Bronchial epithelial cell (primary cell): ENCODE data around the gene ERH. TPM values are rescaled to one million over a fixed set of nuclear protein-coding genes. Genes with fewer than 3 reads are reported as not detected.

Source experiments
- DNase-seq: peaks from one replicate; pipeline ENCODE4 v3.0.0-alpha.2; 2010; ENCODE audit warnings: low read depth
- FAIRE-seq: peaks from 2 replicates; lab custom pipeline; 2011; peaks lifted over from hg19 to GRCh38; lab: Jason Lieb, UNC
- H3K27me3 ChIP-seq: 2 replicates; pipeline ENCODE4 v1.5.1; 2011; ENCODE audit warnings: low read length; ENCODE audit not compliant: control insufficient read depth, insufficient read depth
- H3K36me3 ChIP-seq: 2 replicates; pipeline ENCODE4 v1.5.1; 2011; ENCODE audit warnings: low read length; ENCODE audit not compliant: control insufficient read depth, insufficient read depth
- H3K4me3 ChIP-seq: 2 replicates; pipeline ENCODE4 v1.5.1; 2011; ENCODE audit warnings: mild to moderate bottlenecking, low read depth, low read length, control low read depth
- total RNA-seq: library from RNA; depleted of rRNA; stranded (reverse); fragments of >200 nt; gene quantifications from 2 replicates; pipeline ENCODE4 v1.2.1, GENCODE V29; 2014
- TF ChIP-seq, protein P1 (sequence below): IDR thresholded peaks from 2 replicates; pipeline ENCODE4 v1.5.1; 2011; ENCODE audit warnings: mild to moderate bottlenecking, moderate library complexity, low read length, control low read depth, inconsistent platforms; ENCODE audit not compliant: insufficient read depth, severe bottlenecking

Gene ERH
- total RNA-seq, 1 donor from 2014 or later = 91.6 TPM

DNA sequence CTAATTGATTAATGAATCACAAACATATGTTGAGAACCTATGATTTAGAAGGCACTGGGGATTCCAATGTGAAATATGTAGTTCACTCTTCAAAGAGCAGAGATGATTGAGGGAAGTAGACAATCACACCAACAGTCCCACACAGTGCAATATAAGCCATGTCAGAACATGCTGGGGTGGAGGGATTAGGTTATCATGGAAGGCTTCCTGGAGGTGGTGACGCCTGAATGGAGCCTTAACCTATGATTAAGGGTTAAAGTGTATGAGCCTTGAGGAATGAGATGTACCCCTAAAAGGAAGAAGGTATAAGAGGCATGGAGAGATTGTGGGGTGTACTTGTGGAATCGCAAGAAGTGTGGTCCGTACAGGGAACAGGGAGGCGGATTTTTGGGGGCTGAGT lies 31.3 kb downstream of the ERH start:
- TF ChIP-seq, protein P1, sequence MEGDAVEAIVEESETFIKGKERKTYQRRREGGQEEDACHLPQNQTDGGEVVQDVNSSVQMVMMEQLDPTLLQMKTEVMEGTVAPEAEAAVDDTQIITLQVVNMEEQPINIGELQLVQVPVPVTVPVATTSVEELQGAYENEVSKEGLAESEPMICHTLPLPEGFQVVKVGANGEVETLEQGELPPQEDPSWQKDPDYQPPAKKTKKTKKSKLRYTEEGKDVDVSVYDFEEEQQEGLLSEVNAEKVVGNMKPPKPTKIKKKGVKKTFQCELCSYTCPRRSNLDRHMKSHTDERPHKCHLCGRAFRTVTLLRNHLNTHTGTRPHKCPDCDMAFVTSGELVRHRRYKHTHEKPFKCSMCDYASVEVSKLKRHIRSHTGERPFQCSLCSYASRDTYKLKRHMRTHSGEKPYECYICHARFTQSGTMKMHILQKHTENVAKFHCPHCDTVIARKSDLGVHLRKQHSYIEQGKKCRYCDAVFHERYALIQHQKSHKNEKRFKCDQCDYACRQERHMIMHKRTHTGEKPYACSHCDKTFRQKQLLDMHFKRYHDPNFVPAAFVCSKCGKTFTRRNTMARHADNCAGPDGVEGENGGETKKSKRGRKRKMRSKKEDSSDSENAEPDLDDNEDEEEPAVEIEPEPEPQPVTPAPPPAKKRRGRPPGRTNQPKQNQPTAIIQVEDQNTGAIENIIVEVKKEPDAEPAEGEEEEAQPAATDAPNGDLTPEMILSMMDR = no peak
- Histone ChIP-seq H3K4me3 (no peak overlapping the region), H3K36me3 (no peaks in the 10 kb centered on the region), H3K27me3 (no peaks in the 10 kb centered on the region)
- no peak for FAIRE-seq
- no peak for DNase-seq

DNA sequence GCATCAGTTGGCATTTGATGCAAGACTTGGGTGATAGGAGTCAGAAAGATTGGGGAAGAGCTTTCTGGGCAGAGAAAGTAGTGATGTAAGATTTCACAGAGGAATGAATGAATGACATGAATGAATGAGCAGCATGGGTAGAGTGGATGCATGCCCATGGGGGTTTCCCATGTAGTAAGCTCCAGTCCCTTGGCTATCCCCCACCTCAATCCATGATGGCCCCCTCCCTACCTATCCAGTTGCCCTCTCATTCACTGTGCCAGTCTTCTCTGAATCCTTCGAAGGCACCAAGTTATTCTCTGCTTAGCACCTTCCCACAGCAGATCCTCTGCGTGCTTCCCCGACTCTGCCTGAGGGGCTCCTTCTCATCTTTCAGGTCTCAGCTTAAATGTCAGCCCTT lies 32.0 kb downstream of the ERH start:
- H3K36me3 ChIP-seq = no peaks in the 10 kb centered on the region
- no peak for DNase-seq
- no peaks in the 10 kb centered on the region for H3K27me3 ChIP-seq
- no peak overlapping the region for H3K4me3 ChIP-seq
- FAIRE-seq = no peak
- TF ChIP-seq, protein P1 = no peak

DNA sequence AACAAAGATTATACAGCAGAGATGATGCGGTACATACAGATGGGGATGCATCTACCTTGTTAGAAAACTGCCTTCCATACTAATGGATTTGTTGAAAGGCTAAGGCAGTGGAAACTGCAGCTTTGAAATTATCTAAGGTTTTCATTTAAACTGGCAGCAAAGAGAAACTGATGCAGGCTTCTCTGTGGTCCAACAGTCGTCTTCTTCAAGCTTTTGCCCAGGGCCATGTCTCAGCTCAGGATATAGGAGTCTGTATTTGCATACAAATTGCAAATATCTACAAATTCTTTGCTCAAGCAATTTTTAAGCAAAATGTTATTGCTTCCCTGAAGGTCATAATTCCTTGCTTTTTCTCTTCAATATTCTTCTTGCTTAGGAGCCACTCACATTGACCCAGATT lies 33.7 kb downstream of the ERH start:
- Histone ChIP-seq H3K27me3 (no peaks in the 10 kb centered on the region), H3K36me3 (no peaks in the 10 kb centered on the region), H3K4me3 (no peak overlapping the region)
- DNase-seq (no peak), FAIRE-seq (no peak)
- TF ChIP-seq, protein P1 = no peak

DNA sequence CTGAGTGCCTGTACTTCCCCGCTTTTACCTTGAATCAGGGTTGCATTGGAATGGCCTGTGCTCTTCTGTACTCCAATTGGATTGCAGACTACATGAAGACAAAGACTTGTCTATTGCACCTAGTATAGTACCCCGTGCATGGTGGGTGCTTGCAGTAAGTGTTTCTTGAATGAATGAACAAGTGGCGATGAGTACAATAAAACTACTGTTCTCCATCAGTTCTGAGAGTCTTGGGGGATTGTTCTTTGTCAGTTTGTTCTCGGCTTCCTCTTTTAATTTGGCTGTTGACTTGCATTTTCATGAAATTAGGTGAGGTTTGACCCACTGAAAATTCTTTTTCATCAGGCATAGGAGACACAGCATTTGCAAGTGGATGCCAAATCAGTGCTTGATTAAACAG lies 34.1 kb downstream of the ERH start:
- Histone ChIP-seq H3K27me3 (no peaks in the 10 kb centered on the region), H3K36me3 (no peaks in the 10 kb centered on the region), H3K4me3 (no peak overlapping the region)
- no peak for DNase-seq
- TF ChIP-seq, protein P1 = no peak
- FAIRE-seq = no peak

DNA sequence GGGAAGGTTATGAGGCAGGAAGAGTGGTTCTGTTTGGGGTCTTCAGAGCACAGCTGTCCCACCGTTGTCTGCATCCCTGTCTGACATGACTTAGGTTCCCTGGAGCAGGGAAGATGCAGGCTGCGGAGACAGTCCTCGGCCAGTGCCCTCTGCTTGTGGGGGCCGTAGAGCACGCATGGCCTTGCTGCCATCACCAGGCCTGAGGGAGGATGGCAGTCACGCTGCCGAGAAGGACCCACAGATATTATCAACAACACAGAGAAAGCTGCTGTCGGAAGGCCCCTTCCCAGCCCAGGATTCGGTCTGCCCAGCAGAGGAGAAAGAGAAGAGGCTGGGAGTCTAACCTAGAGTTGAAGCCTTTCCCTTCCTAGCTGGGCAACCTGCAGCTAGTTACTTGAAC lies 35.0 kb downstream of the ERH start:
- Histone ChIP-seq H3K4me3 (no peak overlapping the region), H3K36me3 (no peaks in the 10 kb centered on the region), H3K27me3 (peaks cover 1% of the 10 kb centered on the region)
- FAIRE-seq (peak; percentile 52), DNase-seq (no peak)
- TF ChIP-seq, protein P1 = no peak

DNA sequence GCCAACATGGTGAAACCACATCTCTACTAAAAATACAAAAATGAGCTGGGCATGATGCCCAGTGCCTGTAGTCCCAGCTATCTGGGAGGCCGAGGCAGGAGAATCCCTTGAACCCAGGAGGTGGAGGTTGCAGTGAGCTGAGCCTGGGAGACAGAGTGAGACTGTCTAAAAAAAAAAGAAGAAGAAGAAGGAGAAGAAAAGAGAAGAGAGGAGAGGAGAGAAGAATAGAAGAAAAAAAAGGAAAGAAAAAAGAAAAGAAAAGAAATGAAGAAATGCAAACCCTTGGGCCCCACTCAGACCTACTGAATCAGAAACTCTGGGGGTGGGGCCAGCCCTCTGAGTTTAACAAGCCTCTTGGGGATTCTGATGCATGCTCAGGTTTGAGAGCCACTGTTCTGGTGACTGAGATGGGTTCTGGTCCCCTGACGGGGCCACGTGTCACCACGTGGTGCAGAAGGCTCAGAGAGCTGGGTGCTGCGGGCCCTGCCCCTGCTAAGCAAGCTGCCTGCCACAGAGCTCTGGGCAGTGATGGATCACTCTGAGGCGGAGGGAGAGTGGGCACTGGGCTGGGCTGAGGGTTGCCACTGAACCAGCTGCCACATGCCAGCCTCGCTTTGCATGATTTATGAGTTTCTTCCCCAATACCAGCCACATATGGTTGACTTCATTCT lies 37.5 kb downstream of the ERH start:
- no peak overlapping the region for H3K4me3 ChIP-seq
- no peak for DNase-seq
- peaks cover 3% of the 10 kb centered on the region for H3K27me3 ChIP-seq
- H3K36me3 ChIP-seq = no peaks in the 10 kb centered on the region
- no peak for FAIRE-seq
- TF ChIP-seq, protein P1 = no peak
